GM21825 (cell line): ENCODE results near the gene TCP11.

ENCODE experiments used
- ATAC-seq: cut with Tn5 transposase; IDR thresholded peaks from one replicate; pipeline ENCODE4 v1.9.1; 2021; ENCODE audit warnings: mild to moderate bottlenecking, moderate library complexity; ENCODE audit not compliant: unreplicated experiment

The TCP11 gene

GRCh38 chr6:35082733-35083403 lies 58.3 kb downstream of the TCP11 start:
- ATAC-seq: no peak

GRCh38 chr6:35082046-35082732 lies 59.0 kb downstream of the TCP11 start:
- ATAC-seq: no peak

GRCh38 chr6:35081426-35081851 lies 59.7 kb downstream of the TCP11 start:
- ATAC-seq: no peak

- no peak for ATAC-seq
Observed at GRCh38 chr6:35080821-35081425, 60.2 kb downstream of the TCP11 start.

- ATAC-seq: no peak
Observed at GRCh38 chr6:35080016-35080680, 61.0 kb downstream of the TCP11 start.

- no peak for ATAC-seq
Observed at GRCh38 chr6:35079311-35080000, 61.7 kb downstream of the TCP11 start.

GRCh38 chr6:35078896-35079295 lies 62.2 kb downstream of the TCP11 start:
- ATAC-seq: no peak

- ATAC-seq: no peak
Observed at GRCh38 chr6:35078226-35078850, 62.8 kb downstream of the TCP11 start.

- ATAC-seq: no peak
Observed at GRCh38 chr6:35077713-35078105, 63.4 kb downstream of the TCP11 start.

- no peak for ATAC-seq
Observed at GRCh38 chr6:35076997-35077712, 64.0 kb downstream of the TCP11 start.

GRCh38 chr6:35073766-35074471 lies 67.2 kb downstream of the TCP11 start:
- ATAC-seq: no peak

- no peak for ATAC-seq
Observed at GRCh38 chr6:35073211-35073610, 67.9 kb downstream of the TCP11 start.

- no peak for ATAC-seq
Observed at GRCh38 chr6:35072698-35073055, 68.5 kb downstream of the TCP11 start.

- no peak for ATAC-seq
Observed at GRCh38 chr6:35072051-35072697, 69.0 kb downstream of the TCP11 start.

- no peak for ATAC-seq
Observed at GRCh38 chr6:35071347-35071994, 69.7 kb downstream of the TCP11 start.

- ATAC-seq: no peak
Observed at GRCh38 chr6:35070111-35070510, 71.0 kb downstream of the TCP11 start.

GRCh38 chr6:35069262-35069661 lies 71.9 kb downstream of the TCP11 start:
- ATAC-seq: no peak

GRCh38 chr6:35068644-35069043 lies 72.5 kb downstream of the TCP11 start:
- ATAC-seq: no peak
